HK-2 (cell line): ENCODE measurements around the gene TGIF2.
"Not testable (repeated sequence)": the region's sequence is repeated elsewhere in the genome, so short reads cannot be mapped to it uniquely, and the experiment has no call there.

Experiments
- DNase-seq: peaks from one replicate; pipeline ENCODE4 v3.0.0-alpha.2; 2018; ENCODE audit not compliant: unreplicated experiment

Gene TGIF2

GRCh38 chr20:36547186-36548005, 26.0 kb upstream of the TGIF2 start:
- DNase-seq = no peak

GRCh38 chr20:36548006-36548315, 25.4 kb upstream of the TGIF2 start:
- no peak for DNase-seq

GRCh38 chr20:36548704-36549627, 24.4 kb upstream of the TGIF2 start:
- DNase-seq = no peak

- no peak for DNase-seq
Observed at GRCh38 chr20:36549628-36549941, 23.8 kb upstream of the TGIF2 start.

- DNase-seq = peak; percentile 51
Observed at GRCh38 chr20:36549942-36550789, 23.2 kb upstream of the TGIF2 start.

GRCh38 chr20:36550790-36551299, 22.6 kb upstream of the TGIF2 start:
- DNase-seq = peak; percentile 57

GRCh38 chr20:36555248-36555647, 18.1 kb upstream of the TGIF2 start:
- no peak for DNase-seq

- no peak for DNase-seq
Observed at GRCh38 chr20:36562724-36563123, 10.7 kb upstream of the TGIF2 start.

GRCh38 chr20:36563374-36563773, 10.0 kb upstream of the TGIF2 start:
- no peak for DNase-seq

GRCh38 chr20:36564078-36564725, 9.2 kb upstream of the TGIF2 start:
- DNase-seq = not testable (repeated sequence)

GRCh38 chr20:36564726-36565121, 8.7 kb upstream of the TGIF2 start:
- DNase-seq = not testable (repeated sequence)

- DNase-seq = no peak
Observed at GRCh38 chr20:36565520-36565919, 7.9 kb upstream of the TGIF2 start.

- DNase-seq = no peak
Observed at GRCh38 chr20:36569847-36570429, 3.5 kb upstream of the TGIF2 start.

- no peak for DNase-seq
Observed at GRCh38 chr20:36571564-36572504, 1.6 kb upstream of the TGIF2 start.

GRCh38 chr20:36572701-36573102, 695 bp upstream of the TGIF2 start:
- peak; percentile 49 for DNase-seq

- DNase-seq = peak; percentile 39
Observed at GRCh38 chr20:36573798-36574365, 485 bp downstream of the TGIF2 start.

- DNase-seq = peak; percentile 79
Observed at GRCh38 chr20:36574366-36575135, 1.2 kb downstream of the TGIF2 start.

GRCh38 chr20:36576081-36576445, 2.7 kb downstream of the TGIF2 start:
- no peak for DNase-seq
